Stimulated activated CD4-positive, alpha-beta T cell treated with anti-CD3 and anti-CD28 coated beads, Interleukin-4, amount 100 ng/mL, for 24 hours (primary cell): ENCODE data around the gene CDCP1.
A peak's percentile ranks its signal among the peaks of the same experiment; 100 is the strongest.

Experiments
- DNase-seq: peaks from one replicate; pipeline ENCODE4 v3.0.0-alpha.2; 2020

CDCP1 gene

GRCh38 chr3:45109771-45110508 is 36.2 kb downstream of the CDCP1 start:
- peak; percentile 22 for DNase-seq

- no peak for DNase-seq
These were observed 39.3 kb downstream of the CDCP1 start for GRCh38 chr3:45106874-45107273.

- DNase-seq, result peak; percentile 77
These were observed 40.1 kb downstream of the CDCP1 start for GRCh38 chr3:45105855-45106671.

- DNase-seq, result no peak
These were observed 41.2 kb downstream of the CDCP1 start for GRCh38 chr3:45104715-45105711.

- DNase-seq, result no peak
These were observed 42.1 kb downstream of the CDCP1 start for GRCh38 chr3:45103753-45104714.

GRCh38 chr3:45103334-45103733 is 42.8 kb downstream of the CDCP1 start:
- DNase-seq, result no peak

- no peak for DNase-seq
These were observed 45.2 kb downstream of the CDCP1 start for GRCh38 chr3:45100981-45101407.

- DNase-seq, result no peak
These were observed 47.9 kb downstream of the CDCP1 start for GRCh38 chr3:45098310-45098709.

GRCh38 chr3:45097296-45097883 is 48.8 kb downstream of the CDCP1 start:
- no peak for DNase-seq

GRCh38 chr3:45095916-45096526 is 50.2 kb downstream of the CDCP1 start:
- DNase-seq, result no peak

GRCh38 chr3:45093176-45093575 is 53.0 kb downstream of the CDCP1 start:
- DNase-seq, result no peak

GRCh38 chr3:45092132-45093031 is 53.8 kb downstream of the CDCP1 start:
- DNase-seq, result no peak

- no peak for DNase-seq
These were observed 55.3 kb downstream of the CDCP1 start for GRCh38 chr3:45090855-45091254.

- no peak for DNase-seq
These were observed 57.4 kb downstream of the CDCP1 start for GRCh38 chr3:45088543-45089358.

- DNase-seq, result no peak
These were observed 59.0 kb downstream of the CDCP1 start for GRCh38 chr3:45087155-45087554.

GRCh38 chr3:45084820-45085816 is 61.1 kb downstream of the CDCP1 start:
- no peak for DNase-seq

GRCh38 chr3:45084361-45084760 is 61.8 kb downstream of the CDCP1 start:
- no peak for DNase-seq

GRCh38 chr3:45083023-45083422 is 63.2 kb downstream of the CDCP1 start:
- no peak for DNase-seq
